Endothelial cell of hepatic sinusoid (primary cell): ENCODE measurements around the gene HOXD12.

ENCODE experiments used
- in situ Hi-C: cut with HindIII; loops from 2 replicates; pipeline ENCODE4 v1.10.0; 2017; ENCODE audit warnings: low sequenced_read_pairs

HOXD12 gene

DNA sequence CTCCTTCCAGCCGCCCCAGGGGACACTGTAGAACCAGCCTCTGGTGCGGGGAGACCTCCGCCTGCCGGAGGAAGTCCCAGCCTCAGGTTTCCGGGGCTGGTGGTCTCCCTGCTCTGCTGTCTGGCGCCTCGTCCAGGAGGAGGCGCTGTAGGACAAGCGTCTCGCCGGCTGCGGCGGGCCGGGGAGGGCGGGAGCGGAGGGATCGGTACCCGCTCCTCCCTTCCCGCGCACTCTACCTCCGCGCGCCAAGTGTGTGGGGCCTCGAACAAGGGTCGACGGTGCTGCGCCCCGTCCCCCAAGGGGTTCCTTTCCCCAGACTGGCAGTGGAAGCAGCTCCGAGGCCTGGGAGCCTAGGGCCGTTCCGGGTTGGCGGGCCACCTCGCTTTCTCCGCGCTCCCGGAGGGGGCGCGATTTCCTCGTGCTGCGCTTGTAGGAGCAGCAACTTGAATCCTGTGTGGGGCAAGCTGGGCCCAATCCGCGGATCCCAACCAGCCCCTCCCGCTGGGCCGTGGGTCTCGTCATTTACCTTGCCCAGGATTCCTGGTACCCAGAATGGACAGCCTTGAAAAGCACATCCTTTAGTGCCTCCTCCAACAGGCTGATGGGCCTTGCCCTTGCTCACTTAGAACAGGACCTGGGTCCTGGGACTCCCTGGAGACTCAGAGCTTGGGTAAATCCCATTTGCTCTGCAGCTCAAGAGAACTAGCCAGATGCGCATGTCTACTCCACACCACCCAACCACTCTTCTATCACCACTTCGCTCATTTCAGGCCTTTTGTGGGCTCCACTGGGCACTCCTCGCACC lies 41.1 kb downstream of the HOXD12 start:
- in situ Hi-C loops: no loop called here

DNA sequence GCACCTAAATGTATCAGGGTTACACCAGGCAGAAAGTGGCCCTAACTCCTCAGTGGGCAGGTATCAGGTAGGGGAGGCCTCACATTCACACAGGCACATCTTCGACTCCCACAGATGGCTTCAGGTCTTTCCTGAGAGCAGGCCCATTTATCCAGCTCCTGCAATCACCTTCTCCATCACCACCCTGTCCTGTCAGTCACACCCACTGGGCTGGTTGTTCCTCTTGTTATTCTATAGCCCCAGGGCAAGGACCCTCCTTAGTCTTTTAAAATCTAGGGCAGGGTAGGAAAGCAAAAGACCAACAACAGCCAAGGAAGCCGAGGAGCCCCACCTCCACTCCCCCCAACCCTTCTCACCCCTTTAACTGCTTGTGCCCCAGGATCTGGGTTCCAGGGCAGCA lies 42.7 kb downstream of the HOXD12 start:
- in situ Hi-C loops: no loop called here

DNA sequence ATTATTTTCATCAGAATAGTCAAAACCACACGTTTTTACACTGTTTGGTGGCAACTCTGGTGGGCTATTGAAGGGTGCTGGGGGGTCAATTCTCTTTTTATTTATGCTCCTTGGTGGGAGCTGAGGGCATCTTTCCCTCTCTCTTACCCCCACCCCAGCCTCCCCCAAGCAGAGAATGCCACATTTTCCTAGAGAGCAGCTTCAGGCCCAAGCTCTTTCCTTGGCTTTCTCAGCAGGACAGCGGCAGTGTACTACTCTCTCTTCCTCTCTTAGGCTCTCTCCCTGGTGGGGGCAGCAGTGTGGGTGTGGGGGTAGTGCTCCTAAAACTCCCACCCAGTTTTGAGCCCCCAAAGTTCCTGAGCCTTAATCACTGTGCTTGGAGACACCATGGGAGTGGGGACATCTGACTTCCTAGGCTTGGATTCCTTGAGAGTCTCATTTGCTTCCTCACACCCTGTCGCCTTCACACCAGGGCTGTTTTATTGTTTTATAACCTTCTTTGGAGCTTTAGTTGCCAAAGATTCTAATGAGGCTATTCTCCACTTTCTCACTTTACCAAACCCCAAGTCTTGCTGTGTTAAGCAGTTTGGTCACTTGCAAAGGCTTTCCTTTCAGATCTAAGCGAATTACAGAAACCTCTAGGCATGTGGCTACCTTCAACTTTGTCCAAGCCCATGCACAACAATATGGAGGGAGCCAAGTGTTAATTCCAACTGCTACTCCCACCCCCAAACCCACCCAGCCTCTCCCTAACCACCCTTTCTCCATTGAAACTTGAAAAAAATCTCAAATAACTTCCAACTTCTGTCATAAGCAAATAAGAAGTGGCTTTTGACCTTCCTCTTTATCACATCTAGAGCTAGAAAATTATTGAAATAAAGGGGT lies 45.7 kb downstream of the HOXD12 start:
- in situ Hi-C loops: loop anchor here (5.0 kb wide), 1 partner anchor 47 kb away; no protein-coding TSS in a partner anchor

DNA sequence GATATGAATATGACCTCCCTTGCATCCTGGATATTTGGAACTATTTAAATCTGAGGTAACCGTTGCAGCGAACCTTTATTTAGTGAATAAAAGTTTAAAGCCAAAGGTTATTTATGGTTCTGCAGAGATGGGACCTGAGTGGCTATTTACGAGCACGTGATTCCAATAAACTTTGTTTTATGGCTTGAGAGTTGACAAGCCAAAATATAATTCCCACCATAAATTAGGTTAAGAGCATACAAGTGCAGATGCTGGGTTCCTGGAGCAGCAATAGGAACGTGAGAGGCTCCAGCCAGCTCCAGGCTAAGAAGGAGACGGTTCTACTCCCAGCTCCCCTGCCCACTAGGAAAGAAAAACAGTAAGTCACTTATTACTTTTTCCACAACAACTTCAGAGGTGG lies 46.5 kb downstream of the HOXD12 start:
- in situ Hi-C loops: loop anchor here (5.0 kb wide), 1 partner anchor 46 kb away; no protein-coding TSS in a partner anchor

DNA sequence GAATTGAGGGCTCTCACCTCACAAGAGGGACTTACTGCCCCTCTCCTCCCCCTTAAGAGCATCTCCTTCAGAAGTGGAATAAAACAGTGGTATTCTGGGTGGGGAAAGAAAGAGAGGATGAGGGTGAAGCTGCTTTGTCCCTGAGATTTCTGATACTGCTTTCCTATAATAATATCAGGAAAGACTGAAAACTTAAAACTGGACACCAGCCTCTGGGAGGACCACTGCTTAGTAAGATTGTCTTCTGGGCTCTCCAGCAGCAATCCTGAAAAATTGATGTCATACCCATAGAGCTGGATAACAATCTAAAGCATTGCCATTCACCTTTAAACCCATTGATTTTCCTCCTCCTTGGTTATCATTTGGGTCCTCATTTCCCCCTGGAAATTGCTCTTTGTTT lies 47.0 kb downstream of the HOXD12 start:
- in situ Hi-C loops: loop anchor here (5.0 kb wide), 1 partner anchor 46 kb away; no protein-coding TSS in a partner anchor

DNA sequence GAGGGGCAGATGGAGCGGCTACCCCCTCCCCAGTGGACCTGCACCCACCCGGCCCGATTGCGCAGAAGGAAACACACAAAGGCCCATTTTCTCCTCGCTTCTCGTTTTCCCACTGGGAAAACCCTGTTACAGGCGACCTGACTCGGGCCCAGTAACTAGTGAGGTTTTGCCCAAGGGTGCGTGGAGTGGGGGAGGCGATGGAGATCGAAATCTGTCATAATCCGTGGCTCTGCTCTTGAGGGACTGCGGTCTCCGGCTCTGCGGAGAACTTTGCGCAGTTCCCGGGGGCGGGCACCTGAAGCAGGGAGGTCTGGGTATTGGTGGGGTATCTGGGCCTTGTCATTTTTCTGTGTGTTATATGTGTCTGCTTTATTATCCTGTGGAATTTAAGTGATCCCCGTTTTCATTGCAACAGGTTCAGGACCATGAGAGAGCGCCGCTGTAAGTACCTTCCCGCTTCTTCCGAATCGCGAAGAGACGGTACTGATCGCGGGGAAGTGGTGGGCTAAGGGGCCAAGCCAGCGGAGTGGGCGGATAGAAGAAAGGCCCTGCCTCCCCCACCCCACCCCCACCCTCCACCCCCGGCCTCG lies 47.7 kb downstream of the HOXD12 start:
- in situ Hi-C loops: loop anchor here (5.0 kb wide), 1 partner anchor 45 kb away; no protein-coding TSS in a partner anchor

DNA sequence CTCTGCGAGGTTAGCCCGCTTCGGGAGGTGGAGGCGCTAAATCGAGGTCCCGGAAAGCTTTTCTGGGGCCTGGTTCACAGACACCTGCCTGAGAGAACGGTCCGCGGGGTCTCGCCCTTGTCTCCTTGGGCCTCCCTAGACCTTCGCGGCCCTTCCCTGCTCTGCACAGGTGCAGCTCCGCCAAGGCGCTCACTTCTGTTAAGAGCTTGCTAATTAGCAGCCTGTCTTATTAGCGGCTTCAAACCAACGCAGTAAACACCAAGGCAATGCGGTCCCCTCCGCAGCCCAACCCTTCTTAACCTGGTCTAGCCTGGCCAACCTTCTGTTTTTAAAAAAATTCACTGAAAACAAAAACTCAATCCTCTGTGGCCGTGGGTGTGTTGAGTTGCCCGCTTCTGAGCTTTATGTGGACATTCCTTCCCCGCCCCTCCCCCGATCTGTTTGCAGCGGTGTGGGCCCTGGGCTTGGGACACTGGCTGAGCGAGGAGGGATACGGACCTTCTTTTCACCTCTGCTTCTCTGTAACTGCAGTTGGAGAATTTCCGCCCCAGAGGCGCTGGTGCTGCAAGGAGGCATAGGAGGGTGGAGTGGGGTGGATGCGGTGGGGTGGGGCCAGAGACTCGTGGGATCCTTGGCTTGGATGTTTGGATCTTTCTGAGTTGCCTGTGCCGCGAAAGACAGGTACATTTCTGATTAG lies 48.4 kb downstream of the HOXD12 start:
- in situ Hi-C loops: loop anchor here (5.0 kb wide), 1 partner anchor 44 kb away; no protein-coding TSS in a partner anchor

DNA sequence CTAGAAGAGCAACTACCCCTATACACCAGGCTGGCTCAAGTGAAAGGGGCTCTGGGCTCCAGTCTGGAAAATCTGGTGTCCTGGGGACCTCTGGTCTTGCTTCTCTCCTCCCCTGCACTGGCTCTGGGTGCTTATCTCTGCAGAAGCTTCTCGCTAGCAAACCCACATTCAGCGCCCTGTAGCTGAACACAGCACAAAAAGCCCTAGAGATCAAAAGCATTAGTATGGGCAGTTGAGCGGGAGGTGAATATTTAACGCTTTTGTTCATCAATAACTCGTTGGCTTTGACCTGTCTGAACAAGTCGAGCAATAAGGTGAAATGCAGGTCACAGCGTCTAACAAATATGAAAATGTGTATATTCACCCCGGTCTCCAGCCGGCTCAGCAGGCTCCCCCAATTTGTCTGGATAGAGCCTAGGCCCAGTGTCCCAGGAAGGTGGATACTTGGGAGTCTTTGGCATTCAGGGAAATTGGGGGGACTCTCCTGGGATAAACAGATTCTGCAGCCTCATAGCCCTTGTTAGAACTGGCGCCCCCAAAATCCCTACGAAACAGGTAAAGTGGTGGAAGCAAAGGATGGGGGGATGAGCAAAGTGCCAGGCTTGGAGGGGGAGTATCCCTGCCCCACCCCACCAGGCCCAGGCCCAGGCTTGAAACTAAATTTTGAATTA lies 49.3 kb downstream of the HOXD12 start:
- in situ Hi-C loops: loop anchor here (5.0 kb wide), 1 partner anchor 43 kb away; no protein-coding TSS in a partner anchor

DNA sequence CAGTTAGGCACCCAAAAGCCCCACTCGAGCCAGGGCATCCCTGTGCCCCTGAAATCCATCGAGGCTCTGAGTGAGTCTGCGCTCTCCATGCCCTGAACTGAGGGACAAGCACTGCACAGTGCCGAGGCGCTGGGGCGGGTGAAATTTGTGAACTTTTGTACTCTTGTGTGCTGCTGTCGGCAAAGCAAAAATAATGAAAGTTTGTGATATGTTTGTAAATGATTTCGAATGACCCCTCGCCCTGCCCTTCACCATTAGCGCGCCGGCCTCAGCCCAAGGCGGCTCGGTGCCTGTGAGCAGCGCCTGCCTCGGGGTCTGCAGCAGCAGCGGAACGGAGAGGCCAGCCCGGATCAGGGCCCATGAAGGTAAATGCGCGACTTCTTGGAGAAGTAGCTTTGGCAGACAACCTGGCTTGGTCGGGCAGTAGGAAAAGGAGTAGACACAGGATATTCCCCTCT lies 49.9 kb downstream of the HOXD12 start:
- in situ Hi-C loops: loop anchor here (5.0 kb wide), 1 partner anchor 43 kb away; no protein-coding TSS in a partner anchor

DNA sequence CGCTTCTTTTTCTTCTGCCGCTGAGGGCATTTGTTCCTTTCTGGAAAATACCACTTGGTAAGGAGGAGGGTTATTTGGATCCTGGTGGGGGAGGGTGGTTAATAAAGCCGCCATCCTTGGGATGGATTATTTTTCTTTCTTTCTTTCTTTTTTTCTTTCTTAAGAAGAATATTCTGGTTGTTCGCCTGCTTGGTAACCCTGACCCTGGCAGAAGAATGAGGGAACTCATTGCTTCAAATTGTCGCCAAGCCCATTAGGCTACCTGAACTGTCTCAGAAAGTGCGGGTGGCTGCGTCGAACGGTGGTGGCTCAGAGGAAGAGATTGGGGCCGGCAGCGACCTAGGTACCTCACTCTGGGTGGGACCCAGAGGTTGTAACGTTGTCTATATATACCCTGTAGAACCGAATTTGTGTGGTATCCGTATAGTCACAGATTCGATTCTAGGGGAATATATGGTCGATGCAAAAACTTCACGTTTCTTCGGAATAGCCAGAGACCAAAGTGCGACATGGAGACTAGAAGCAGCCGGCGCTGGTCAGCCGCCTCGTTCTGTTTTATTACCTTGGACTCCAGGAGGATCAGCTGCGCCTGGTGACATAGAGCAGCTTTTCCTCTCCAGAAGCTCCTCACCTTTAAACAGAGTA lies 50.5 kb downstream of the HOXD12 start:
- in situ Hi-C loops: loop anchor here (5.0 kb wide), 1 partner anchor 42 kb away; no protein-coding TSS in a partner anchor

DNA sequence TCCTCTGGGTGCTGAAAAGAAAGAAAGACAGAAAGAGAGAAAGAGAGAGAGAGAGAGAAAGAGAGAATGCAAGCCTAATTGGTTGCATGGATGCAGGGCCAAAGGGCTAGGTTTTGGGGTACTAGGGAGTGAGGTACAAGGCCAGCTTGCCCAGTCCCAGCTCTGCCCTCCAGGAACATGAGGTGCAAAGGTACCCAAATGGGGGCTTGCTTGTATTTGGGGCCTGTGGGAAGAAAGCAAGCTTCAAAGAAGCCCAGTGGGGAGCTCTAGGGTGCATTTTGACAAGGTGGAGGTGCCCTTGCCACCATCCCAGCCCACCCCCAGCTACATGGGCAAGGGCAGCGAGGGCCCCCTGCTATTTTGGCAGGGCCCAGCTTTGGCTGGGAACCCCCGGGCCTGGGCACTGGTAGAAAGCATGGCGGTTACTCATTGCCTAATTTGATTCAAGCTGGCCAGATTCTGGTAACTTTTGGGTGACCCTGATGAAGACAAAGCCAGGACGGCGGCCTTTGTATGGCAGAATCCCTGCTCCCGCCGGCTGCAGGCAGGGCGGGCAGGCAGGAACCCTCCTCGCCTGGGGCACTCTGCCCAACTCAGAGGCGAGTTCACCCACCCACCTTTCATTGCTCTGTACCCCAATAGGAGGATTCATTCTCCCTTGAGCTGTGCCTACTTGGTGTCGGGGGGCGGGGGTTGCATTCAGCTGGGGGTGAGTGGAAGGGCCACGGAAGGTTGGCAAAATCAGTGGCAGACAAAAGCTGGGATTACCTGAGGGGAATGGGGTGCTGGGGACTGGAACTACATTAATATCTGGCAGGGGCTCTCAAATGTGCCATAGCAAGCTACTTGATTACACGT lies 51.2 kb downstream of the HOXD12 start:
- in situ Hi-C loops: no loop called here

DNA sequence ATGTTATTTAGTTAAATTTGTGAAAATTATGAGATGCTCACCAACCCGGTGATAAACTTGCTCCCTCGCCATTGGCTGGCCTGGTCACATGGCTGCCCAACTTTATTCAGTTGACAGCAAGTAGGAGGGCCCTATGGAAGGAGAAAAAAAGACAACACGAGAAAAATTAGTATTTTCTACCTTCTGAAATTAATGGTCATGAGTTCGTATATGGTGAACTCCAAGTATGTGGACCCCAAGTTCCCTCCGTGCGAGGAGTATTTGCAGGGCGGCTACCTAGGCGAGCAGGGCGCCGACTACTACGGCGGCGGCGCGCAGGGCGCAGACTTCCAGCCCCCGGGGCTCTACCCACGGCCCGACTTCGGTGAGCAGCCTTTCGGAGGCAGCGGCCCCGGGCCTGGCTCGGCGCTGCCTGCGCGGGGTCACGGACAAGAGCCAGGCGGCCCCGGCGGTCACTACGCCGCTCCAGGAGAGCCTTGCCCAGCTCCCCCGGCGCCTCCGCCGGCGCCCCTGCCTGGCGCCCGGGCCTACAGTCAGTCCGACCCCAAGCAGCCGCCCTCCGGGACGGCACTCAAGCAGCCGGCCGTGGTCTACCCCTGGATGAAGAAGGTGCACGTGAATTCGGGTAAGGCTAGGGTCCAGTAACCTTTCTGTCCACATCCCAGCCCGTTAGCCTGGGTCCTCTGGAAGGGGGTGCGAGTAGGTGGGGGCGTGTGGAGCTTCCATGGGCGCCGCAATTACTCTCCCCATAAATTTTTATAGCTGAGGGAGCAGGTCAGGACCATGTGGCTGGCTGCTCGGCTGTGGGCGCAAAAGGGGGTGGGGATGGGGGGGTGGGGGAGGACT lies 52.1 kb downstream of the HOXD12 start, which contains the start of gene HOXD4:
TSS of gene HOXD4 (plus strand) at position 109 of the 846 bp plus-strand sequence. CDS start at position 193, 84 bp downstream.
- in situ Hi-C loops: no loop called here
